Measurements from ENCODE around the gene CTNND2. TPM values are rescaled to one million over a fixed set of nuclear protein-coding genes. Genes with fewer than 3 reads are reported as not detected.

The CTNND2 gene
- total RNA-seq, 2 donors from 2014 or later = not detected

- H3K4me1 ChIP-seq (ENCODE audit: control insufficient read depth in 1 of 2, low read depth in 2 of 2) = no peaks in the 10 kb centered on the region
- DNase-seq (ENCODE audit: low spot score) = no peak
- H3K27ac ChIP-seq = no peak overlapping the region
- no peak overlapping the region for H3K4me3 ChIP-seq
- no peaks in the 10 kb centered on the region for H3K9me3 ChIP-seq
- TF ChIP-seq CTCF (IDR thresholded peaks at IDR 0.05) = no peak
- ATAC-seq (ENCODE audit: insufficient number of reproducible peaks, low FRiP score, low read depth) = no peak
- no peaks in the 10 kb centered on the region for H3K27me3 ChIP-seq (replicated peaks; ENCODE audit: insufficient read depth)
- no peaks in the 10 kb centered on the region for H3K36me3 ChIP-seq
Measured at GRCh38 chr5:11611011-11611410, 293.2 kb downstream of the CTNND2 start.

- H3K27me3 ChIP-seq (replicated peaks; ENCODE audit: insufficient read depth) = no peaks in the 10 kb centered on the region
- H3K4me1 ChIP-seq (ENCODE audit: control insufficient read depth in 1 of 2, low read depth in 2 of 2) = no peaks in the 10 kb centered on the region
- no peak overlapping the region for H3K27ac ChIP-seq
- no peaks in the 10 kb centered on the region for H3K9me3 ChIP-seq
- H3K4me3 ChIP-seq = no peak overlapping the region
- TF ChIP-seq CTCF (IDR thresholded peaks at IDR 0.05) = no peak
- DNase-seq (ENCODE audit: low spot score) = no peak
- ATAC-seq (ENCODE audit: insufficient number of reproducible peaks, low FRiP score, low read depth) = no peak
- H3K36me3 ChIP-seq = no peaks in the 10 kb centered on the region
Measured at GRCh38 chr5:11609570-11610303, 294.5 kb downstream of the CTNND2 start.

GRCh38 chr5:11608530-11608929 is 295.7 kb downstream of the CTNND2 start:
- H3K27ac ChIP-seq = no peak overlapping the region
- H3K36me3 ChIP-seq = no peaks in the 10 kb centered on the region
- H3K27me3 ChIP-seq (replicated peaks; ENCODE audit: insufficient read depth) = no peaks in the 10 kb centered on the region
- H3K9me3 ChIP-seq = no peaks in the 10 kb centered on the region
- ATAC-seq (ENCODE audit: insufficient number of reproducible peaks, low FRiP score, low read depth) (no peak), DNase-seq (ENCODE audit: low spot score) (no peak)
- TF ChIP-seq CTCF (IDR thresholded peaks at IDR 0.05) = no peak
- no peak overlapping the region for H3K4me3 ChIP-seq
- H3K4me1 ChIP-seq (ENCODE audit: control insufficient read depth in 1 of 2, low read depth in 2 of 2) = no peaks in the 10 kb centered on the region

- ATAC-seq (ENCODE audit: insufficient number of reproducible peaks, low FRiP score, low read depth) = no peak
Measured at GRCh38 chr5:11607944-11608483, 296.2 kb downstream of the CTNND2 start.

GRCh38 chr5:11602298-11602697 is 301.9 kb downstream of the CTNND2 start:
- ATAC-seq (ENCODE audit: insufficient number of reproducible peaks, low FRiP score, low read depth) = no peak

More at GRCh38 chr5:11607944-11608483, 296.2 kb downstream of the CTNND2 start:
- H3K9me3 ChIP-seq = no peaks in the 10 kb centered on the region
- no peak for DNase-seq (ENCODE audit: low spot score)
- H3K27ac ChIP-seq = no peak overlapping the region
- H3K27me3 ChIP-seq (replicated peaks; ENCODE audit: insufficient read depth) = no peaks in the 10 kb centered on the region
- no peaks in the 10 kb centered on the region for H3K36me3 ChIP-seq
- H3K4me1 ChIP-seq (ENCODE audit: control insufficient read depth in 1 of 2, low read depth in 2 of 2) = no peaks in the 10 kb centered on the region
- no peak overlapping the region for H3K4me3 ChIP-seq
- TF ChIP-seq CTCF (IDR thresholded peaks at IDR 0.05) = no peak

More at GRCh38 chr5:11602298-11602697, 301.9 kb downstream of the CTNND2 start:
- DNase-seq (ENCODE audit: low spot score) = no peak
- no peak overlapping the region for H3K27ac ChIP-seq
- no peaks in the 10 kb centered on the region for H3K36me3 ChIP-seq
- no peaks in the 10 kb centered on the region for H3K9me3 ChIP-seq
- TF ChIP-seq CTCF (IDR thresholded peaks at IDR 0.05) = no peak
- H3K27me3 ChIP-seq (replicated peaks; ENCODE audit: insufficient read depth) = no peaks in the 10 kb centered on the region
- H3K4me1 ChIP-seq (ENCODE audit: control insufficient read depth in 1 of 2, low read depth in 2 of 2) = no peaks in the 10 kb centered on the region
- H3K4me3 ChIP-seq = no peak overlapping the region

All from thoracic aorta (tissue), 2 donors.